ENCODE measurements around the gene FBXO36. TPM values are rescaled to one million over a fixed set of nuclear protein-coding genes. Genes with fewer than 3 reads are reported as not detected.

Gene FBXO36
- total and polyA plus RNA-seq, 2 of the 8 experiments (the other 6 are each of a cell fraction or from before 2014, with no cell fraction given), result 3.4 TPM

GRCh38 chr2:230052299-230052698 is 130.0 kb downstream of the FBXO36 start:
- Histone ChIP-seq H3K56ac (replicated peaks; ENCODE audit: insufficient read length, low read depth, low read length) (no peak overlapping the region), H2BK12ac (ENCODE audit: low read depth, low read length) (no peak overlapping the region), H2AK5ac (ENCODE audit: low read depth, low read length) (no peak overlapping the region), H3K4me1 (replicated peaks in 1 of 4; ENCODE audit: control insufficient read depth in 3 of 4, insufficient read depth in 4 of 4, low read length in 3 of 4) (no peaks in the 10 kb centered on the region), H3K27me3 (replicated peaks in 1 of 4; ENCODE audit: control insufficient read depth in 3 of 4, extremely low read depth in 1 of 4, insufficient read depth in 3 of 4, low read length in 3 of 4) (no peaks in the 10 kb centered on the region), H2BK120ac (replicated peaks; ENCODE audit: low read depth, low read length) (no peak overlapping the region), H2BK20ac (ENCODE audit: low read length) (no peak overlapping the region), H3K9me3 (ENCODE audit: insufficient read depth in 2 of 2, low read depth in 1 of 2, low read length in 1 of 2) (no peaks in the 10 kb centered on the region), H3K79me2 (ENCODE audit: control insufficient read depth in 1 of 2, insufficient read depth in 2 of 2, low read length in 2 of 2) (no peaks in the 10 kb centered on the region), H3K14ac (ENCODE audit: insufficient read length) (no peak overlapping the region), H3K79me1 (ENCODE audit: low read depth, low read length) (no peaks in the 10 kb centered on the region), H2AFZ (ENCODE audit: low read length) (no peak overlapping the region), H4K5ac (ENCODE audit: insufficient read length, low read depth, low read length) (no peak overlapping the region), H3K27ac (ENCODE audit: low read depth, low read length) (no peak overlapping the region), H3K4me2 (ENCODE audit: insufficient read depth in 1 of 2, low read depth in 2 of 2, low read length in 2 of 2) (no peak overlapping the region), H3K18ac (ENCODE audit: extremely low read depth, low read length) (no peak overlapping the region), H3K4ac (replicated peaks; ENCODE audit: insufficient read length, low read depth, low read length) (no peak overlapping the region), H3K23me2 (ENCODE audit: low read depth, low read length) (no peaks in the 10 kb centered on the region), H4K20me1 (replicated peaks in 1 of 2; ENCODE audit: control insufficient read depth in 1 of 2, insufficient read depth in 2 of 2, low read length in 2 of 2) (no peaks in the 10 kb centered on the region), H3K36me3 (ENCODE audit: control insufficient read depth in 2 of 4, insufficient read depth in 4 of 4, low read length in 3 of 4) (no peaks in the 10 kb centered on the region), H4K91ac (replicated peaks; ENCODE audit: insufficient read length, low read length) (no peak overlapping the region), H2BK5ac (ENCODE audit: low read depth, low read length) (no peak overlapping the region), H4K8ac (ENCODE audit: extremely low read depth, insufficient read depth, low read length) (no peak overlapping the region), H3K9ac (replicated peaks in 1 of 4; ENCODE audit: extremely low read depth in 1 of 4, low read depth in 3 of 4, low read length in 3 of 4) (no peak overlapping the region), H3K4me3 (ENCODE audit: extremely low read depth in 1 of 4, insufficient read depth in 2 of 4, low read depth in 3 of 4, low read length in 4 of 4) (no peak overlapping the region), H2BK15ac (ENCODE audit: low read length) (no peak overlapping the region), H3K23ac (ENCODE audit: insufficient read length) (no peak overlapping the region)
- TF ChIP-seq POLR2AphosphoS5 (IDR thresholded peaks at IDR 0.05; ENCODE audit: low read depth, low read length) (no peak), SP1 (IDR thresholded peaks at IDR 0.05; ENCODE audit: low read depth, low read length) (no peak), SIX5 (IDR thresholded peaks at IDR 0.05; ENCODE audit: low read depth, low read length) (no peak), SIRT6 (IDR thresholded peaks at IDR 0.05; ENCODE audit: low read length) (no peak), ASH2L (IDR thresholded peaks at IDR 0.05; ENCODE audit: low read length) (no peak), HDAC6 (IDR thresholded peaks at IDR 0.05; ENCODE audit: low read depth, low read length) (no peak), SP4 (IDR thresholded peaks at IDR 0.05; ENCODE audit: low read length) (no peak), EP300 (IDR thresholded peaks at IDR 0.05; ENCODE audit: borderline replicate concordance in 1 of 2, low read depth in 2 of 2, low read length in 2 of 2) (no peak), CHD2 (IDR thresholded peaks at IDR 0.05; ENCODE audit: low read length) (no peak), CBX8 (IDR thresholded peaks at IDR 0.05; ENCODE audit: borderline replicate concordance, low read depth, low read length) (no peak), TCF12 (IDR thresholded peaks at IDR 0.05; ENCODE audit: low read depth, low read length) (no peak)
- TF ChIP-seq, protein P1, sequence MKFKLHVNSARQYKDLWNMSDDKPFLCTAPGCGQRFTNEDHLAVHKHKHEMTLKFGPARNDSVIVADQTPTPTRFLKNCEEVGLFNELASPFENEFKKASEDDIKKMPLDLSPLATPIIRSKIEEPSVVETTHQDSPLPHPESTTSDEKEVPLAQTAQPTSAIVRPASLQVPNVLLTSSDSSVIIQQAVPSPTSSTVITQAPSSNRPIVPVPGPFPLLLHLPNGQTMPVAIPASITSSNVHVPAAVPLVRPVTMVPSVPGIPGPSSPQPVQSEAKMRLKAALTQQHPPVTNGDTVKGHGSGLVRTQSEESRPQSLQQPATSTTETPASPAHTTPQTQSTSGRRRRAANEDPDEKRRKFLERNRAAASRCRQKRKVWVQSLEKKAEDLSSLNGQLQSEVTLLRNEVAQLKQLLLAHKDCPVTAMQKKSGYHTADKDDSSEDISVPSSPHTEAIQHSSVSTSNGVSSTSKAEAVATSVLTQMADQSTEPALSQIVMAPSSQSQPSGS (IDR thresholded peaks at IDR 0.05; ENCODE audit: low read length), result no peak
- TF ChIP-seq, protein P2, sequence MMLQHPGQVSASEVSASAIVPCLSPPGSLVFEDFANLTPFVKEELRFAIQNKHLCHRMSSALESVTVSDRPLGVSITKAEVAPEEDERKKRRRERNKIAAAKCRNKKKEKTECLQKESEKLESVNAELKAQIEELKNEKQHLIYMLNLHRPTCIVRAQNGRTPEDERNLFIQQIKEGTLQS (IDR thresholded peaks at IDR 0.05; ENCODE audit: insufficient read depth, low read depth, low read length), result no peak
- DNase-seq (ENCODE audit: low read depth in 1 of 2, low spot score in 2 of 2) (no peak), FAIRE-seq (no peak)
- ChIA-PET POLR2A (ENCODE audit: partially characterized antibody) (no interaction called here), CTCF (ENCODE audit: partially characterized antibody) (interaction anchor here (2.8 kb wide), 1 partner anchor 15 kb away, joined by 10 read pairs; no protein-coding TSS in a partner anchor)
- 87% methylated on average over 2 of the region's 2 CpGs; no CpG with 5 or more reads in 1 of the 2 experiments for WGBS, 2 experiments (ENCODE audit: extremely low coverage in 1 of 2, insufficient coverage in 1 of 2, insufficient read length in 1 of 2, insufficient replicate concordance in 2 of 2, low coverage in 1 of 2, low lambda C conversion rate in 2 of 2, missing lambda C conversion rate in 1 of 2)
